ENCODE measurements around the gene MAML3. TPM values are rescaled to one million over a fixed set of nuclear protein-coding genes. Genes with fewer than 3 reads are reported as not detected.

MAML3 gene
- total and polyA plus RNA-seq, 2 experiments from 2014 or later = 1.7 to 6.5 TPM

DNA sequence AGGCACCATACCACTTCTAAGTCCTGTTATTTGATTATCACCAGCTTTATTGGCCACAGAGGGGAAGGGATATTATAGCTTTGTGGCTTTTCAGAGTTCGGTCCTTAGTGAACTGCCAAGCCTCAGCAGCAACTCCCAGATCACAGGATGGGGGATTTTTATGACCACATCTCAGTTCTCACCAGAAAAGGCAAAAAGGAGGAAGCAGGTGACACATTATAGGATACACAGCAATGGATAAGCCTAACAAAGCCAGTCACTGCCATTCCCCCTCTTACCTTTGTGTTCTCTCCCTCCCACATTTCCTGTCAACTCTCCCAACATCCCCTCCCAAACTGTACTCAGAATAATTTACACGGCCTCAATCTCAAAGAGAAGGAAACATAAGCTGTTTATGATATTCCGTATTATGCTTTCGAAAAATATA is 345.6 kb downstream of the MAML3 start:
- H3F3A ChIP-seq (replicated peaks; ENCODE audit: low read depth) = no peaks in the 10 kb centered on the region
- peaks cover 8% of the 10 kb centered on the region; the same call in 1 of the 2 replicates for H3K4me1 ChIP-seq (ENCODE audit: insufficient read depth)
- H3K4me3 ChIP-seq = no peak overlapping the region
- H3K4me2 ChIP-seq = no peak overlapping the region
- Mint-ChIP-seq H3K4me3 (no peak overlapping the region), H3K9me3 (peaks cover 5% of the 10 kb centered on the region; the same call in 1 of the 3 replicates), H3K4me1 (peaks cover 15% of the 10 kb centered on the region; the same call in 2 of the 3 replicates), H3K27ac (no peak overlapping the region), H3K36me3 (ENCODE audit: low read depth) (peaks cover 3% of the 10 kb centered on the region; the same call in 2 of the 3 replicates), H3K27me3 (ENCODE audit: insufficient read depth, low read depth, poor library complexity) (no peaks in the 10 kb centered on the region)
- ATAC-seq = no peak
- H4K20me1 ChIP-seq (replicated peaks; ENCODE audit: insufficient read depth) = no peaks in the 10 kb centered on the region
- DNase-seq (ENCODE audit: low spot score) = no peak
- H3K79me2 ChIP-seq (replicated peaks; ENCODE audit: insufficient read depth) = no peaks in the 10 kb centered on the region
- H3K9me2 ChIP-seq (ENCODE audit: insufficient read depth) = no peaks in the 10 kb centered on the region
- H3K27me3 ChIP-seq (ENCODE audit: insufficient read depth) = no peaks in the 10 kb centered on the region
- TF ChIP-seq POLR2AphosphoS5 (IDR thresholded peaks at IDR 0.05; ENCODE audit: low read depth) (no peak), ZNF114 (CRISPR knock-in tag; IDR thresholded peaks at IDR 0.05) (no peak), STAT1 (IDR thresholded peaks at IDR 0.05; ENCODE audit: unreplicated experiment) (no peak), EZH2 (IDR thresholded peaks at IDR 0.05; ENCODE audit: low read depth, unreplicated experiment) (no peak), NANOG (IDR thresholded peaks at IDR 0.05; ENCODE audit: borderline replicate concordance) (no peak), CREB1 (CRISPR knock-in tag; IDR thresholded peaks at IDR 0.05; ENCODE audit: low read depth) (no peak)
- TF ChIP-seq, protein P1, sequence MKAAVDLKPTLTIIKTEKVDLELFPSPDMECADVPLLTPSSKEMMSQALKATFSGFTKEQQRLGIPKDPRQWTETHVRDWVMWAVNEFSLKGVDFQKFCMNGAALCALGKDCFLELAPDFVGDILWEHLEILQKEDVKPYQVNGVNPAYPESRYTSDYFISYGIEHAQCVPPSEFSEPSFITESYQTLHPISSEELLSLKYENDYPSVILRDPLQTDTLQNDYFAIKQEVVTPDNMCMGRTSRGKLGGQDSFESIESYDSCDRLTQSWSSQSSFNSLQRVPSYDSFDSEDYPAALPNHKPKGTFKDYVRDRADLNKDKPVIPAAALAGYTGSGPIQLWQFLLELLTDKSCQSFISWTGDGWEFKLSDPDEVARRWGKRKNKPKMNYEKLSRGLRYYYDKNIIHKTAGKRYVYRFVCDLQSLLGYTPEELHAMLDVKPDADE (IDR thresholded peaks at IDR 0.05) = no peak
- TF ChIP-seq, protein P2, sequence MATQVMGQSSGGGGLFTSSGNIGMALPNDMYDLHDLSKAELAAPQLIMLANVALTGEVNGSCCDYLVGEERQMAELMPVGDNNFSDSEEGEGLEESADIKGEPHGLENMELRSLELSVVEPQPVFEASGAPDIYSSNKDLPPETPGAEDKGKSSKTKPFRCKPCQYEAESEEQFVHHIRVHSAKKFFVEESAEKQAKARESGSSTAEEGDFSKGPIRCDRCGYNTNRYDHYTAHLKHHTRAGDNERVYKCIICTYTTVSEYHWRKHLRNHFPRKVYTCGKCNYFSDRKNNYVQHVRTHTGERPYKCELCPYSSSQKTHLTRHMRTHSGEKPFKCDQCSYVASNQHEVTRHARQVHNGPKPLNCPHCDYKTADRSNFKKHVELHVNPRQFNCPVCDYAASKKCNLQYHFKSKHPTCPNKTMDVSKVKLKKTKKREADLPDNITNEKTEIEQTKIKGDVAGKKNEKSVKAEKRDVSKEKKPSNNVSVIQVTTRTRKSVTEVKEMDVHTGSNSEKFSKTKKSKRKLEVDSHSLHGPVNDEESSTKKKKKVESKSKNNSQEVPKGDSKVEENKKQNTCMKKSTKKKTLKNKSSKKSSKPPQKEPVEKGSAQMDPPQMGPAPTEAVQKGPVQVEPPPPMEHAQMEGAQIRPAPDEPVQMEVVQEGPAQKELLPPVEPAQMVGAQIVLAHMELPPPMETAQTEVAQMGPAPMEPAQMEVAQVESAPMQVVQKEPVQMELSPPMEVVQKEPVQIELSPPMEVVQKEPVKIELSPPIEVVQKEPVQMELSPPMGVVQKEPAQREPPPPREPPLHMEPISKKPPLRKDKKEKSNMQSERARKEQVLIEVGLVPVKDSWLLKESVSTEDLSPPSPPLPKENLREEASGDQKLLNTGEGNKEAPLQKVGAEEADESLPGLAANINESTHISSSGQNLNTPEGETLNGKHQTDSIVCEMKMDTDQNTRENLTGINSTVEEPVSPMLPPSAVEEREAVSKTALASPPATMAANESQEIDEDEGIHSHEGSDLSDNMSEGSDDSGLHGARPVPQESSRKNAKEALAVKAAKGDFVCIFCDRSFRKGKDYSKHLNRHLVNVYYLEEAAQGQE (IDR thresholded peaks at IDR 0.05; ENCODE audit: unreplicated experiment) = no peak
- TF ChIP-seq, protein P3, sequence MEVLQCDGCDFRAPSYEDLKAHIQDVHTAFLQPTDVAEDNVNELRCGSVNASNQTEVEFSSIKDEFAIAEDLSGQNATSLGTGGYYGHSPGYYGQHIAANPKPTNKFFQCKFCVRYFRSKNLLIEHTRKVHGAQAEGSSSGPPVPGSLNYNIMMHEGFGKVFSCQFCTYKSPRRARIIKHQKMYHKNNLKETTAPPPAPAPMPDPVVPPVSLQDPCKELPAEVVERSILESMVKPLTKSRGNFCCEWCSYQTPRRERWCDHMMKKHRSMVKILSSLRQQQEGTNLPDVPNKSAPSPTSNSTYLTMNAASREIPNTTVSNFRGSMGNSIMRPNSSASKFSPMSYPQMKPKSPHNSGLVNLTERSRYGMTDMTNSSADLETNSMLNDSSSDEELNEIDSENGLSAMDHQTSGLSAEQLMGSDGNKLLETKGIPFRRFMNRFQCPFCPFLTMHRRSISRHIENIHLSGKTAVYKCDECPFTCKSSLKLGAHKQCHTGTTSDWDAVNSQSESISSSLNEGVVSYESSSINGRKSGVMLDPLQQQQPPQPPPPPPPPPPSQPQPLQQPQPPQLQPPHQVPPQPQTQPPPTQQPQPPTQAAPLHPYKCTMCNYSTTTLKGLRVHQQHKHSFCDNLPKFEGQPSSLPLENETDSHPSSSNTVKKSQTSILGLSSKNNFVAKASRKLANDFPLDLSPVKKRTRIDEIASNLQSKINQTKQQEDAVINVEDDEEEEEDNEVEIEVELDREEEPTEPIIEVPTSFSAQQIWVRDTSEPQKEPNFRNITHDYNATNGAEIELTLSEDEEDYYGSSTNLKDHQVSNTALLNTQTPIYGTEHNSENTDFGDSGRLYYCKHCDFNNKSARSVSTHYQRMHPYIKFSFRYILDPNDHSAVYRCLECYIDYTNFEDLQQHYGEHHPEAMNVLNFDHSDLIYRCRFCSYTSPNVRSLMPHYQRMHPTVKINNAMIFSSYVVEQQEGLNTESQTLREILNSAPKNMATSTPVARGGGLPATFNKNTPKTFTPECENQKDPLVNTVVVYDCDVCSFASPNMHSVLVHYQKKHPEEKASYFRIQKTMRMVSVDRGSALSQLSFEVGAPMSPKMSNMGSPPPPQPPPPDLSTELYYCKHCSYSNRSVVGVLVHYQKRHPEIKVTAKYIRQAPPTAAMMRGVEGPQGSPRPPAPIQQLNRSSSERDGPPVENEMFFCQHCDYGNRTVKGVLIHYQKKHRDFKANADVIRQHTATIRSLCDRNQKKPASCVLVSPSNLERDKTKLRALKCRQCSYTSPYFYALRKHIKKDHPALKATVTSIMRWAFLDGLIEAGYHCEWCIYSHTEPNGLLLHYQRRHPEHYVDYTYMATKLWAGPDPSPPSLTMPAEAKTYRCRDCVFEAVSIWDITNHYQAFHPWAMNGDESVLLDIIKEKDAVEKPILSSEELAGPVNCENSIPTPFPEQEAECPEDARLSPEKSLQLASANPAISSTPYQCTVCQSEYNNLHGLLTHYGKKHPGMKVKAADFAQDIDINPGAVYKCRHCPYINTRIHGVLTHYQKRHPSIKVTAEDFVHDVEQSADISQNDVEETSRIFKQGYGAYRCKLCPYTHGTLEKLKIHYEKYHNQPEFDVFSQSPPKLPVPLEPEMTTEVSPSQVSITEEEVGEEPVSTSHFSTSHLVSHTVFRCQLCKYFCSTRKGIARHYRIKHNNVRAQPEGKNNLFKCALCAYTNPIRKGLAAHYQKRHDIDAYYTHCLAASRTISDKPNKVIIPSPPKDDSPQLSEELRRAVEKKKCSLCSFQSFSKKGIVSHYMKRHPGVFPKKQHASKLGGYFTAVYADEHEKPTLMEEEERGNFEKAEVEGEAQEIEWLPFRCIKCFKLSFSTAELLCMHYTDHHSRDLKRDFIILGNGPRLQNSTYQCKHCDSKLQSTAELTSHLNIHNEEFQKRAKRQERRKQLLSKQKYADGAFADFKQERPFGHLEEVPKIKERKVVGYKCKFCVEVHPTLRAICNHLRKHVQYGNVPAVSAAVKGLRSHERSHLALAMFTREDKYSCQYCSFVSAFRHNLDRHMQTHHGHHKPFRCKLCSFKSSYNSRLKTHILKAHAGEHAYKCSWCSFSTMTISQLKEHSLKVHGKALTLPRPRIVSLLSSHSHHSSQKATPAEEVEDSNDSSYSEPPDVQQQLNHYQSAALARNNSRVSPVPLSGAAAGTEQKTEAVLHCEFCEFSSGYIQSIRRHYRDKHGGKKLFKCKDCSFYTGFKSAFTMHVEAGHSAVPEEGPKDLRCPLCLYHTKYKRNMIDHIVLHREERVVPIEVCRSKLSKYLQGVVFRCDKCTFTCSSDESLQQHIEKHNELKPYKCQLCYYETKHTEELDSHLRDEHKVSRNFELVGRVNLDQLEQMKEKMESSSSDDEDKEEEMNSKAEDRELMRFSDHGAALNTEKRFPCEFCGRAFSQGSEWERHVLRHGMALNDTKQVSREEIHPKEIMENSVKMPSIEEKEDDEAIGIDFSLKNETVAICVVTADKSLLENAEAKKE (CRISPR knock-in tag; IDR thresholded peaks at IDR 0.05) = no peak
- H3K36me3 ChIP-seq (ENCODE audit: insufficient read depth) = no peaks in the 10 kb centered on the region; the same call in 1 of the 2 replicates
- H2AFZ ChIP-seq = no peak overlapping the region
- no peak overlapping the region for H3K27ac ChIP-seq (ENCODE audit: low read depth)
